GM18505 (cell line): Measurements from ENCODE around the gene VPS37C.
"Not testable (repeated sequence)": the region's sequence is repeated elsewhere in the genome, so short reads cannot be mapped to it uniquely, and the experiment has no call there.

Experiments
- ATAC-seq: cut with Tn5 transposase; IDR thresholded peaks from one replicate; pipeline ENCODE4 v1.9.1; 2021; ENCODE audit not compliant: unreplicated experiment
- POLR2A ChIP-seq: IDR thresholded peaks from 4 replicates; pipeline ENCODE4 v1.6.1; 2011; ENCODE audit warnings: borderline replicate concordance; ENCODE audit not compliant: insufficient read depth, insufficient read length; ENCODE audit errors: extremely low read depth

The VPS37C gene

DNA sequence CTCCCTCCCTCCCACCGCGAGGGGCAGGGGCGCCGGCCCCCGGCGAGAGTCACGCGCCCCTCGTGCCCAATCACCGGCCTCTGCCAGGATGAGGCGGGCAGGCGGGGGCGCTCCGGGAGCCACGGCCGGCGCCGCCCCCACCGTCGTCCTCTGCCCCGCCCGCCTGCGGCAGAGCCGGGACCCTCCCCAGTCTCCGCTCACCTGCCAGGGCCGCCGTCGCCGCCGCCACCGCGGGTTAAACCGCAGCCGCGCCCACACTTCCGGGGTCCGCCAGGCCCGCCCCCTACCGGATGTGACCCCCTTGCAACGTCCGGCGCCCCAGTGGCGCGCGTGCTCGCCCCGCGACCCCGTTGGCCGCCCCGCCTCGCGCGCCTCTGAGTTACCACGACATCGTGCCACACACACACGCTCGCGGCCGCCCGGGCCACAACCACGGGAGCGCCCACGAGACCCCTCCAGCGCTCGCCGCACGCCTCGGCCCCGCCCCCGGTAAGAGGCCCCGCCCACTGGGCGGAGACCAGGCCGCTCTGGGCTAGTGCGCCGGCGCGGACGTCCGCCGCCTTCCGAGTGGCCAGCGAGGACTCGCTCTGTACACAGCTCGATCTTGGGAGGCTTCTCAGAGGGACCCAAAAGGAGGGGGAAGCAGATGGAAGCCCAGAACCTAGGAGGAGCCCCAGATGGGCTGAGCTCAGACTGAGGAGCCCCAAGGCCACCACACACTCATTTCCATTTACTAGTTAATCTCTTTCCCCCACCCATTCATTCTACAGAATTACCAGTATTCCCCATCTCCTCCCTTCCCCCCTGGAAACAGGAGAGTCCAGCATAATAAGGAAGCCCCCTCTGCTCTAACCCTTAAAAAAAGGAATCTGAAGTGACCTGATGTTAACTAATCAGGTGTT lies at the start of gene VPS37C:
Gene VPS37C, minus strand, starts transcription at position 237 of the 902 bp plus-strand sequence. CDS start 22,597 bp downstream, outside the sequence.
- peak; percentile 89 for TF ChIP-seq POLR2A
- ATAC-seq: peak; percentile 76

DNA sequence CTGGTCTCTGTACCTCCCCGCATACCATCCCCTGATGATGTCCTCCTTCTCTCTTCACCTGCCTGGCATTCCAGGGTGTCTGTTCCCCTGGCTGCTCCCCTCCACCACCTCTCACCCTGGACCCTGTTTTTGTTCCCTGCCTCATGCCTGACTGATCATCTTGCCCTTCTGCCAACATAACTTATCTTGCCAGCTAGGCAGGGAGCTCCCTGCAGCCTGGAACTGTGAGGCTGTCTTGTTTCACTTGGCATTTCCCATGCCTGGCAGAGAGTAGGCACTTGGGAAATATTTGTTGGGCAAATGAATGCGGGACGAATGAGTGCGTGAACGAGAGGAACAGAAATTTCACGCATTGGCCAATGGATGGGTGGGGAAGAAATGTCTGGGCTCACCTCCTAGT lies 49.4 kb upstream of the VPS37C start:
- not testable (repeated sequence) for ATAC-seq

GRCh38 chr11:61207636-61208310 lies 46.5 kb upstream of the VPS37C start:
- ATAC-seq: not testable (repeated sequence)

DNA sequence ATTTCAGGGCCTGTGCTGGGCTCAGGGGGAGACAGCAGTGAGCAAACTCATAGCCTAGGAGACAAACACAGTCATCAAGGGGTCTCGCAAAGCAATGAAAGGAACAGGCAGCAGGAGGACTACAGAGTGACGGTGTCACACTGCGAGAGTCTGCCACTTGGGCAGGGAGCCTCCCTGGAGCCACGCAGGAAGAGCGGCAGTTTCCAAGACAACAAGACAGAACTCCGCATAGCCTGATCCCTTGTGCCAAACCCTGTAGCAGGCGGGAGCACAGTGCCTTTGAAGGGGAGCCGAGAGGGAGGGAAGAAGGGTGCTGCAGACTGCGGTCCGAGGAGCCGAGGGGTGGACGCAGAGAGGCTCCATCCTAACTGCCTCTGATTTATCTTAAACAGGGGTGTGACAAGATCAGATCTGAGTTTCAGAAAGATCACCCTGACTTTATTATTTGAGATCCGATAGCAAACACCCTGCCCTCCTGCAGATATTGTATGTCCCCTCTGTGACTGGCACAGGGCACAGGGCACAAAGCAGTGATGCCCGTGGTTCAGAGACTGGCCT lies 43.4 kb upstream of the VPS37C start:
- ATAC-seq: not testable (repeated sequence)

GRCh38 chr11:61203873-61204272 lies 42.6 kb upstream of the VPS37C start:
- not testable (repeated sequence) for ATAC-seq

DNA sequence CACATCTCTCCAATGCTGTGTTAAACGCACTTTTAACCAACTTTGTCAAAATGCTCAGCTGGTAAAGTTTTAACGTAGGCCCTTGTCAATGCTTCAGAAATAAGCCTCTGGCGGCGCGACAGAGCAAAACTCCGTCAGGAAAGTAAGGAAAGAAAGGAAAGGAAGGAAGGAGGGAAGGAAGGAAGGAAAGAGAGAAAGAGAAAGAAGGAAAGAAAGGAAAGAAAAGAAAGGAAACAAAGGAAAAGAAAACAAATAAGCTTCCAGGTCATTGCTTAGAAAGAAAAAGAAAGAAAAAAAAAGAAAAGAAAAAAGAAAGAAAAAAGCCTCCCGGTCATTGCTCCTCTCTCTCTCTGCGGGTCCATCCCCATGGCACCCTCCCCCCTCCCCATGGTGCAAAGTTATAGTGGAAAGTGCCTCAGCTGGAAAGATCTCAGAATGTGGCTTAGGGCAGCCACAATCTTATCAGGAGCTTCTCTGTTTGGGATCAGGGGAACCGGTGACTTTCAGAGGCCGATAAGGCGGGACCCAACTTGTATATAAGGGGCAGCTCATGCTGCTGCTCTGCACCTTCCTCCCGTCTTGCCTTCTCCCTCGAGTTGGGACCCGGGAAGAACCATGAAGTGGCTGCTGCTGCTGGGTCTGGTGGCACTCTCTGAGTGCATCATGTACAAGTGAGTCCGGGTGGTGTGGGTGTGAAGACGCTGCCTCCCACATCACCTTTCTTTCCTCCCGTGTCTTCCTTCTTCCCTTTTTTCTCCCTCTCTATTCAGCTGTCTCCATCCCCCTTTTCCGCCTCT lies 41.9 kb upstream of the VPS37C start, which contains the start of gene PGA3:
Gene PGA3, plus strand, starts transcription at position 566 of the 797 bp plus-strand sequence. Its CDS starts 50 bp downstream, at position 616.
- ATAC-seq: not testable (repeated sequence)

- no peak for TF ChIP-seq POLR2A
- no peak for ATAC-seq
Observed at GRCh38 chr11:61201476-61201875, 40.2 kb upstream of the VPS37C start.

DNA sequence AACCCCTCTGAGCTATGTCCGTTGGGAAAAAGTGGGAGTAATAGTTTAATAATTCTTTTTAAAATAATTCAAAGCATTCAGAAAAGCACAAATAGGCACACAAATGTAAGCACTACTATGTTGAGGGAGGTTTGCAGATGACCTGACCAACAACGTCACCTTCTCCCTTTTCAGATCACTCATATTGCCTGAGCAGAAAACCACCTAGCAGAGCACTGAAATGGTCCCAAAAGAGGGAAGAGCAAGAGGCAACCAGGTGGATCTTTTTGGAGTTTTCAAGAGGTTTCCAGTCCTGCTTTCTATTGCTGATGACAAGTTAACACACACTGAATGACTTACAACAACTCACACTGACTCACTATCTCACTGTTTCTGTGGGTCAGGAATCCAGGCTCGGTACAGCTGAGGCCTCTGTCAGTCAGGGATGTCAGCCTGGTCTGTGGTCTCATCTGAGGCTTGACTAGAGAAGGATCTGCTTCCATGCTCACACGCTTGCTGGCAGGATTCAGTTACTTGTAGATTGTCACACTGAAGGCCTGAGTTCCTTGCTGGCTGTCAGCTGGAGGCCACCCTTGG lies 37.8 kb upstream of the VPS37C start:
- no peak for ATAC-seq

DNA sequence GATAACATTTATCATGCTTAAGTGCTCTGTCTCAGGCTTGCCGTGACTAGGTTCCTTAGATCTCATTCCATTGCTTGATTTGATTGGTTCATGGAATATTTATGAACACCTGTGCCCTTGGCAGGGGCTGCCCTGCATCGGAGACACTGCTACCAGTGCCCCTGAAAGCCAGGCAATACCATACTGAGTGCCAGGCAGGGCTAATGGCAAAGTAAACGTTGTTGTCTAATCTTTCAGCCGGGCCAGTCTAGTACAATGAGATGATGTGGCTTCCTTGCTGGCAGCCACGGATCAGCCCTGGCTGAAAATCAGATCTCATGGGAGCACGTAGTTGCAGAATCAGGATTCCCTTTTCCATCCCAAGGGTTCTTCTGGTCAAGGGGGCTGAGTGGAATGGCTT lies 37.1 kb upstream of the VPS37C start:
- TF ChIP-seq POLR2A: no peak
- no peak for ATAC-seq

More for the DNA sequence above, 37.8 kb upstream of the VPS37C start:
- no peak for TF ChIP-seq POLR2A

DNA sequence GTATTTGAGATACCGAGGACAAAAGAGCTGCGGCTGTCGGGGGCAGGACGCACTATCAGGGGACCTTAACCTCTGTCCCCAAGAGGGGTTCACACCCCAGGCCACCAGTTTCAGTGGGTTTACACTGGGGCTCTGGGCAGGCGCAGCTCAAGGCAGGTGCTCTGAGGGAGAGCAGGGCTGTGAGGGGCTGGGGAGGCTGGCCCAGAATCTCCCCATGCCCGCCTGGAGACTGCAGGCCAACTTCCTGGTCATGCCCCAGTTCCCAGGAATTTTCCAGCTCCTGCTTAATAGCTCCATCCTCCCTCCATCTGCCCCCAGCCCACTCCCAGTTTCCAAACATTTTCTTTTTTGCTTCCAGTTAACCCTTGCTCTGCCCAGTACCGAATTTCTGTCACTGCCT lies 34.5 kb upstream of the VPS37C start:
- TF ChIP-seq POLR2A: no peak
- ATAC-seq: no peak

DNA sequence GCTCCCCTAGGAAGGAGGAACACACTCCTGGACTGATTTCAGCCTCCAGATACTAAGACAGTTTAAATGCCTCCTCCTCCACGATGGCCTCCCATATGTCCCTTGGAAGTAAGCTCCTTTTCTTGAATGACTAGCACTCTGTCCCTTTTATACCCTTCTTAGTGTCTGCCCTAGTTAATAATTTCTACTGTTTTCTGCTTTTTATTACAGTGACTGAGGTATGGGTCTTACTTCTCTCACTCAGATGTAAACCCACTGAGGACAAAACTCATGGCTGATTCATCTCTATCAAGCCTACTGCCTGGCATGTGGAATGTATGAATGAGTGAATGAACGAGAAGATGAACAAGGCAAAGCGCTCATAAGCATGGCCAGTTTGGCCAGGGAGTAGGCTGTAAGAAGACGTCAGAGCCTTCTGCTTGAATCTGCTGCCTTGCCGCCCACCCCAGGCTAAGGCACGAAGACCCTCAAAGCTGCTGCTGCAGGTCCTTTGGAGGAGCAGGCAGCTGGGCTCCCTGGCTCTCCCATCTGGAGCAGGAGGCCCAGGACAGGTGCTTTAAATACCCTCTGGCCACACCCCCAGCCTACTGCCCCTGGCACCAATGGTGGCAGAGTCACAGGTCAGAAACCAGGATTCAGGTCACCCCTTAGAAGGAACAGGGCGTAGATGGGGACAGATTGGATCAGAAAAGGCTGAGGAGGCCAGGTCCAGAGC lies 33.9 kb upstream of the VPS37C start:
- TF ChIP-seq POLR2A: no peak
- no peak for ATAC-seq

GRCh38 chr11:61194169-61194671 lies 33.0 kb upstream of the VPS37C start:
- TF ChIP-seq POLR2A: no peak
- no peak for ATAC-seq

DNA sequence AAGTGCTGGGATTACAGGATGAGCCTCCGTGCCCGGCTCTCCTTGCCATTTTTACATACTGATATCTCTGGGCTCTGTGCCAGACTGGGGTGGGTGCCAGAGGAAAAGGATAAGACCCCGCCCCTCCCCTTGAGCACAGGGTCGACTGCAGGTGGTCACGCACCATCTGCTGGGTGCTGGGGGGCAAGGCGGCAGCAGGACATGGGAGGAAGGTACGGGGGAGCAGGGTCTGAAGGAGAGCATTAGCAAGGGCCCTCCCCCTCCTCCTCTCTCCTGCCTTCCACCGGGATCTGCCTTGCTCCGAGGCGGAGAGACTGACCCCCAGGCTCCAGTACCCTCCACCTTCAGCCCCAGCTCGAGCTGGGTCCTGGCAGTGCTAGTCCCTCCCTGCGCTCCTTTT lies 32.4 kb upstream of the VPS37C start:
- no peak for ATAC-seq

More for the DNA sequence above, 32.4 kb upstream of the VPS37C start:
- TF ChIP-seq POLR2A: no peak
